Memory B cell (primary cell): ENCODE results near the gene PLXNA2.

ENCODE experiments used
- ATAC-seq: fragments of 150-1000 bp; cut with Tn5 transposase; 2 replicates; pipeline ENCODE4 v1.10.0; 2021; ENCODE audit warnings: low read depth, mild to moderate bottlenecking, moderate library complexity
- DNase-seq, 2 donors: peaks; one replicate each; pipeline ENCODE4 v3.0.0; 2022; ENCODE audit warnings: low spot score in 2 of 2
- H3K27ac Mint-ChIP-seq: one replicate; pipeline ENCODE4 v1.8.0; 2022; ENCODE audit warnings: mild to moderate bottlenecking, moderate library complexity, mixed read lengths
- H3K27me3 Mint-ChIP-seq: one replicate; pipeline ENCODE4 v1.8.0; 2022; ENCODE audit warnings: mixed read lengths
- H3K36me3 Mint-ChIP-seq: one replicate; pipeline ENCODE4 v1.8.0; 2022; ENCODE audit warnings: mild to moderate bottlenecking, mixed read lengths
- H3K4me1 Mint-ChIP-seq: one replicate; pipeline ENCODE4 v1.8.0; 2022; ENCODE audit warnings: mixed read lengths
- H3K4me3 Mint-ChIP-seq: one replicate; pipeline ENCODE4 v1.8.0; 2022; ENCODE audit warnings: mild to moderate bottlenecking, moderate library complexity, mixed read lengths
- H3K9me3 Mint-ChIP-seq: one replicate; pipeline ENCODE4 v1.8.0; 2022; ENCODE audit warnings: mixed read lengths

The PLXNA2 gene

DNA sequence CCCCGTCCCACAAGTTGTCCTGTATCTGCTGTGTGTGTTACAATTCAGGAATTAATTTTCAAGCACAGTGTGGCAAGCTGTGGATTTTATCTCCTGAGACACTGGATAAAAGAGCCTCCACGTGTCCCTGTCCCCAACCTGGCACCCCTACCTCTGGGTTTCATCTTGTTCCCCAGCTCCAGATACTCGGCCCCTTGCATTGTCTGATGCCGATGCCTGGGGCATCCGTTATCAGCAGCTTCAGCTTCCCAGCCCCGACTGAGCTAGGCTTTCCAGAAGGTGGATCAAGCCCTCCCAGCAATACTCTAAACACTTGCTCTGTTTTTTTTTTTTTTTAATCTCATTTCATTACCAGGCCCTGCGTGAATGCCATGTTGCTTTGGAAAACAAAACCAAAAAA lies 159.4 kb downstream of the PLXNA2 start:
- no peak for DNase-seq
- ATAC-seq = no peak
- H3K27me3 Mint-ChIP-seq = peaks cover 4% of the 10 kb centered on the region
- H3K4me3 Mint-ChIP-seq = no peak overlapping the region
- no peaks in the 10 kb centered on the region for H3K36me3 Mint-ChIP-seq
- H3K4me1 Mint-ChIP-seq = peaks cover 8% of the 10 kb centered on the region
- no peak overlapping the region for H3K27ac Mint-ChIP-seq
- no peaks in the 10 kb centered on the region for H3K9me3 Mint-ChIP-seq

DNA sequence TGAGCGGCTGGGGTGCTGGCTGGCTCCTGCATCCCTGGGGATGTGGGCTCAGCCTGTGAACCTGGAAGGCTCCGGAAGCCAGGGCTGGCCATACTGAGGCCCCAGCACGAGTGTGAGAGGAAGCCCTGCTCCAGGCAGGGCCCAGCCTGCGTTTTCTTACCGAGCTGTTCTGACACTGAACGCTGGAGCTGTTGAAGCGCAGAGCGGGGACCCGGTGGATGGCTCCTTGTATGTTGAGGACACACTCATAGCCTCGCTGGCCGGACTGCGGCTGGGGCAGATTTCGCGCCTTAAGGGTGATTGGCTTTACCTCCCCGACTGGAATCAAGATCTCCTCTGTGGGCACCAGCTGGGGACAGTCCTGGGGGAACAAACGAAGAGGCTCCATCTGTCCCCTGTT lies 160.0 kb downstream of the PLXNA2 start:
- DNase-seq = no peak
- peaks cover 4% of the 10 kb centered on the region for H3K27me3 Mint-ChIP-seq
- H3K36me3 Mint-ChIP-seq = no peaks in the 10 kb centered on the region
- no peak overlapping the region for H3K4me3 Mint-ChIP-seq
- ATAC-seq = no peak
- no peak overlapping the region for H3K27ac Mint-ChIP-seq
- H3K9me3 Mint-ChIP-seq = no peaks in the 10 kb centered on the region
- H3K4me1 Mint-ChIP-seq = peaks cover 8% of the 10 kb centered on the region

DNA sequence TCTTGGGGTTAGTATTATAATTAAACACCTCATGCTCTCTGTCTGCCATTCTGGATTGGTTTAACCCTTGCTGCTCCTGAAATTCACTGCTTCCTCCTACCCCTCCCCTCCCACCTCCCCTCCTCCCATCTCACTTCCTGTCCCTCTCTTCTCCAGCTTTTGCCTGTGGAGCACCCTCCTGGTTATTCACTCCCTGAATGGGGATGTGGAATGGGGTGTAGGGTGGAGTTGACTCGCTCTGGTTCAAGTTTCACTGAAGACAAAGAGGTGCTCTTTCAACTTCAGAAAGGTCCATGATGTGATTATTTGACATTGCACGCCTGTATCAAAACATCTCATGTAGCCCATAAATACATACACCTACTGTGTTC lies 160.5 kb downstream of the PLXNA2 start:
- Mint-ChIP-seq H3K4me3 (no peak overlapping the region), H3K4me1 (peaks cover 8% of the 10 kb centered on the region), H3K9me3 (no peaks in the 10 kb centered on the region), H3K27me3 (peaks cover 4% of the 10 kb centered on the region), H3K27ac (no peak overlapping the region), H3K36me3 (no peaks in the 10 kb centered on the region)
- ATAC-seq (no peak), DNase-seq (no peak)

DNA sequence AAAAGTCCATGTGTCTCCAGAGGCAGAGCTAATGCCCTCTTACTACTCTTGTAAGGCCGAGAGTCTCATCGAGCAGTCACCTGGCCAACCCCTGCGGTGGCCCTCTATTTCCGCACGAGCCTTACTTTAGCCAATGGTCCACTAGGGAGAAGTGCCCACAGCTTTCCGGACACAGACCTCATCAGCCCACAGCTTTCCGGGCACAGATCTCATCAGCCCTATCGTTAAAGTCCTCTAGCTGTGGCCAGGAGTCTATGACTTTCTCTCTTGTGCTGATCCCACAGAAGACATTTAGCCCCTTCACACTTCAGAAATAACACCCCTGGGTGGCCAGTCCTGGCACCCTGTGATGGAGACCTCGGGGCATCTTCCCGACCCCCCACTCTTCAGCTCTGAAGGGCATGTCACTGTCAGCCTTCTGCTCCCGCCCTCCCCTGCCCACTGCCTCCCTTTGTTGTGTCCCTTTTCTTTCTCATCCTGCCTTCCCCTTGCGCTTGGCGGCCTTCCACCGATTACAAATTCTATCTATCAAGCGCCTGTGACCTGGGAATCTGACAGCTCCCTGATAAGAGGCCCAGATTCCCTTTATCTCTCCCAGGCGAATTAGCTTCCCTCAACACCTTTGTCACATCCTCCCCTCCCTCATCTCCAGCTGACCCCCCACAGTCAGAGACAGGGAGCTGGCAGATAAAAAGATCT lies 161.0 kb downstream of the PLXNA2 start:
- ATAC-seq (no peak), DNase-seq (no peak)
- Mint-ChIP-seq H3K36me3 (no peaks in the 10 kb centered on the region), H3K27me3 (peaks cover 4% of the 10 kb centered on the region), H3K4me1 (peaks cover 8% of the 10 kb centered on the region), H3K9me3 (no peaks in the 10 kb centered on the region), H3K4me3 (no peak overlapping the region), H3K27ac (no peak overlapping the region)

DNA sequence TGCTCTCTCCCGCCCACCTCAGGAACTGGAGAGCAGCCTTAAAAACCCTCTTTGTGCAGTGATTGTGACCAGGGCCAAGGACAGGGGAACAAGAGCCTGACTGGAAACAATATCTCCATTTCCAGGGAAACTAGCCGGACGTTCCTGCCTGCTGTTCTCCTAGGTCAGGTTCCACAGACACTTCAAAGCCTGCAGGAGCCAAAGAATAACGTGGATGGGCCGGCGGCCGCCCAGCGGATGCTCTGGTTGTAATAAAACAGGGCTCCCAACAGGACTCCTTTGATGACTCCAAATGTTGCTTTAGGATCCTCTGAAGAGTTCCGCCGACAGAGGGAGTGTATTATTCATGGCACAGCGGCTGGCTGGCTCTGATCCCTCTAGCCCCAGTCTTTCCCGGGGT lies 162.2 kb downstream of the PLXNA2 start:
- H3K4me1 Mint-ChIP-seq = peaks cover 8% of the 10 kb centered on the region
- ATAC-seq (no peak), DNase-seq (no peak)
- H3K4me3 Mint-ChIP-seq = no peak overlapping the region
- H3K36me3 Mint-ChIP-seq = no peaks in the 10 kb centered on the region
- H3K9me3 Mint-ChIP-seq = no peaks in the 10 kb centered on the region
- H3K27me3 Mint-ChIP-seq = peaks cover 4% of the 10 kb centered on the region
- no peak overlapping the region for H3K27ac Mint-ChIP-seq

DNA sequence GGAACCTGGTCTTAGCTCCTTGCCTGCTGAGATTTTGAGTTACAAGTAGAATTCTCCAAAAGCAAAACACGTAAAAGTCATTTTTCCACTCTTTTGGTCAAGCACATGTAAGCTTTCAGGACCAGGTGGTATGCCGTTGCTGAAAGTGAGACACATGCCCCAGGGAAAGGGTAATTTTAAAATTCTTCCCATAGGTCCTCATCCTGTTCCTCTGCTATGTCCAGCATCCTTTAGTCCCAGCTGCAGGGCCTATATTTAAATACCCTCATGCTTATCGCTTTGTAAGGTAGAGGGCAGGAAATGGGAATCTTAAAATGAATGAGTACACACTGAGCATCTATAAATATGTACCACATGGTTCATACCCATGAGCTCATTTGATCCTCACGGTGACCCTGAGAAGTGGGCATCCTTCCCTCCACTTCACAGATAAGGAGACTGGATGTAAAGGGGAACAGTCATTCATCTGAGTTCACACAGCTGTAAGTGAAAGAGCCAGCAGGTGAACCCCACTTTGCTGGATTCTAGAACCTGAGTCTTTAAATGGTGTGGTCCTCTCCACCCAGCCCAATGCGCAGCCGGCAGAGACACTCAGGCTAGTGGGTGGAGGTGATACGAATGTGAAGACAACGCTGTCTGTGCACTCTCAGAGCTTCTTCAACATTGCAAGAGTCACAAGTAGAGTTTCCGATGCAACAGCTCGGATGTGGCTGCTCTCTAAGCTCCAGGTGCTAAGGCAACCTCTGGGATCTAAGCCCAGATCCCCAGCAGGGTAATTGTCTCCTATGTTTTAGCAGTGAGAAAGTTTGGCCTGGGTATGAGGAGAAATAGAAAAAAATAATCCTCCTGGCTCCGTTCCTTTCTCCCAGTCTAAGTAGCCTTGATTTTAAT lies 163.5 kb downstream of the PLXNA2 start:
- Mint-ChIP-seq H3K27ac (no peak overlapping the region), H3K4me1 (peaks cover under 1% of the 10 kb centered on the region), H3K36me3 (no peaks in the 10 kb centered on the region), H3K4me3 (no peak overlapping the region), H3K27me3 (peaks cover 4% of the 10 kb centered on the region), H3K9me3 (no peaks in the 10 kb centered on the region)
- no peak for DNase-seq
- no peak for ATAC-seq

DNA sequence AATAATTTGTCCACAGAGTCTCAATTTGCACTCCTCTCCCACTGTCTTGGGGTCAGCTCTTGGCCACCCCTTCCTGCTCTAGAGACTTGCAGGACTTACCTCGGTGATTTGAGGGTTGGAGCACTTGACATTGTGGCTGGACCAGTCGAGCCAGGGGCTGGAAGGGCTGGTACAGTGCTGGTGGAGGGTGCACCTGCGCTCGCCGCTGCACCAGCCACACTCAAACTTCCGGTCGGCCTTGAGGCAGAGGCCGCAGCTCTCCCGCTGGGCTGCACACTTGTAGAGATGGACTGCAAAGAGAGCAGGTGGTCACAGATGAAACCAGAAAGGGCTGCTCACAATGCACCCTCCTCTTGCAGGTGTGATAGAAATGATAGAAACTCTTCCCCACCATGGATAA lies 165.0 kb downstream of the PLXNA2 start:
- H3K4me1 Mint-ChIP-seq = no peaks in the 10 kb centered on the region
- no peaks in the 10 kb centered on the region for H3K36me3 Mint-ChIP-seq
- ATAC-seq (no peak), DNase-seq (no peak)
- no peak overlapping the region for H3K4me3 Mint-ChIP-seq
- H3K9me3 Mint-ChIP-seq = no peaks in the 10 kb centered on the region
- no peak overlapping the region for H3K27ac Mint-ChIP-seq
- H3K27me3 Mint-ChIP-seq = peaks cover 9% of the 10 kb centered on the region

DNA sequence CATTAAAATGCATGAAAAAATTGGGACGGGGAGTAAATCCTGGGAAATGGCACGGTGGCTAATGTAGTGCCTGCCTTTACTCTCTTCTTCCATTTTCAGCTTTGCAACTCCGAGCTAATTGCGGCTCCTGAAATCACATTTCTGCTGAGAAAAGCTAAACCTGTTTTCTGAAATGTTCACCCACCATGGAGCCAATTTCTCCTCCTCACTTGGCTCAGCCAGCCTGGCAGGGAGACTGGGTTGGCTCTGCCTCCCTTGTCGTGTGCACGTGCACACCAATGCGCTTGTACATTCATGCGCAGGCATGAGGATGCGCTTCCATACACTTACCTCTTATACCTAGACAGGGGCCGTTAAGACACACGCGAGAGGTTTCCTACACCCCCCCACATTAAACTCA lies 165.4 kb downstream of the PLXNA2 start:
- H3K4me1 Mint-ChIP-seq = no peaks in the 10 kb centered on the region
- no peaks in the 10 kb centered on the region for H3K36me3 Mint-ChIP-seq
- H3K9me3 Mint-ChIP-seq = no peaks in the 10 kb centered on the region
- H3K27me3 Mint-ChIP-seq = peaks cover 9% of the 10 kb centered on the region
- H3K27ac Mint-ChIP-seq = no peak overlapping the region
- DNase-seq (no peak), ATAC-seq (no peak)
- H3K4me3 Mint-ChIP-seq = no peak overlapping the region

DNA sequence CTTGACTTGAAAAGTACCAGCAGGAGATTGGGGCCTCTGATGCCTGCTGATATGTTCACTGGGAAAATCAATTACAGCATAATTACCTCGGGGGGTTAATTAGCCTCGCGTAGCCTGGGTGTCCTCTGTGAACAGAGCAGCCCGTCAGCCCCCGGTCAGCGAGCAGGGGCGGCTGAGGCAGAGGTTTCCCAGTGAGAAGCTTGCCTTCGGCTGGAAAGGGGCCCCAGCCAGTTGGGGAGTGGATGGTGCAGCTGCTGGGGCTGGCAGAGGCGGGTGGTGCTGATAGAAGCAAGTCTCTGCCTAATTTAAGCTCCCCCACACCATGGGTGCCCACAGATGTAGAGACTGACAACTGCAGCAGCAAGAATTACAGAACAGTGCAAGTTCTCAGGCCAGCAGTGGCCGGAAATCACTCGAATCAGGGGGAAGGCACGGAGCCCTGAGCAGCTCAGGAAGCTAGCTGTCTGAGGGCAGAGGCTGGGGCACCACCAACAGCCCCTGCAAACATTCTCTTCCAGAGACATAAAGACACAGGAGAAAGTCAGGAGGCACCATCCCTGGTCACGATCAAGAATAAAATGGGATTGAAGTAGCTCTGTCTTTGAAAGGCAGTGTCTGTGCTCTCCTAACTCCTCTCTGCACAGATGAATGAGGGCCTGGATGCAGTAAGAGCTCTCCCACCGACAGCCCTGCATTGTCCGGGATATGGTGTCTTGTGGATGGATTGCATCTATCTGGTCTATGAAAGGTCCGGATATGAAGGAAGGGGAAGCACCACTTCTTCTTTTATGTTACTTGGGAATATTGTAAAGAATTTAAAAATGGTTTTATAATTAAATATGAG lies 166.7 kb downstream of the PLXNA2 start:
- Mint-ChIP-seq H3K9me3 (no peaks in the 10 kb centered on the region), H3K27ac (no peak overlapping the region), H3K27me3 (peaks cover 5% of the 10 kb centered on the region), H3K36me3 (no peaks in the 10 kb centered on the region), H3K4me3 (no peak overlapping the region), H3K4me1 (no peaks in the 10 kb centered on the region)
- ATAC-seq = no peak
- no peak for DNase-seq

DNA sequence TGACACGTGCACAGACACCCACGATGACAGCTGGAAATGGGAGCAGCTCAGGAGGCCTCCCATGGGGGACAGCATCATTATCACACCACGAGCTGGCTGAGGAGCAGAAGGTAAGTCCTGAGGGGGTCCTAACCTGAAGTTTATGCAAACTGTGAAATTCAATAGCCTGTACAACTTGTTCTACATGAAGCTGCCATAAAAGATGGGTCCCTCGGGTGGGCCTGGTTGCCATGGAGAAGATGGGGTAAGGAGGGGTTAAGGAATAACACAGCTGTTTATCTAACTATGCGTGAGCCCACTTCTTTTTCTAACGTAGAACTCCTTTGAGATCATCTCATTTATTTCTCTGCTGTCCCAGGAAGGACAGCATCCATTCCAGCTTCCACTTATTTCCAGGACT lies 169.8 kb downstream of the PLXNA2 start:
- no peak for DNase-seq
- H3K27me3 Mint-ChIP-seq = peaks cover 6% of the 10 kb centered on the region
- no peaks in the 10 kb centered on the region for H3K36me3 Mint-ChIP-seq
- H3K4me3 Mint-ChIP-seq = no peak overlapping the region
- no peaks in the 10 kb centered on the region for H3K4me1 Mint-ChIP-seq
- no peak for ATAC-seq
- H3K9me3 Mint-ChIP-seq = no peaks in the 10 kb centered on the region
- no peak overlapping the region for H3K27ac Mint-ChIP-seq

DNA sequence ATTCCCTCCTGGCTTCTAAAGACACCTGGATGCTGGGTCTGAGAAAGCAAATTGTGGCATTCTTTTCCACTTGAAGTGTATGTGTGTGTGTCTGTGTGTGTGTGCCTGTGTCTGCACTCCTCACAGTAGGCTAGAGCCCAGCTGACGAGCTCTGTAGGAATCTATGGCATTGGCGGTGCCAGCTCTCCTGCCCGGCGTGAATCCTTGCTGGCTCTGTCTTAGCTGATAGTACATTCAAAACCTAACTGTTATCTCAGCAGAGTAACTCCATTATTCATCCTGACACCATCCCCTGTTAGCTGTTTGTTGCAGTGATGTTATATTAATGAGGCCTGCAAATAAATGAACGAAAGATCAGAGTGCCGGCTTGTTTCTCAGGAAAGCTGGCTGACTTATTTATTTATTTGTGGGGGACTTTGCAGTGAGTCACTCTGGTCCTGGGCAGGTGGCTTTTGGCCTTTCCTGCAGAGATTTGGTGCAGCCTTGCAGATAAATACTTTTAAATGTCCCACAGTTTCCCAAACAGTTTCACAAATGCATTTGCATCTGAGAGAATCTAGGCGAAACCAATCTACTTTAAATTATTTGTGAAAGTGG lies 172.7 kb downstream of the PLXNA2 start:
- H3K27ac Mint-ChIP-seq = no peak overlapping the region
- no peaks in the 10 kb centered on the region for H3K9me3 Mint-ChIP-seq
- no peaks in the 10 kb centered on the region for H3K36me3 Mint-ChIP-seq
- DNase-seq (no peak), ATAC-seq (no peak)
- H3K4me3 Mint-ChIP-seq = no peak overlapping the region
- H3K4me1 Mint-ChIP-seq = no peaks in the 10 kb centered on the region
- H3K27me3 Mint-ChIP-seq = peaks cover 6% of the 10 kb centered on the region

DNA sequence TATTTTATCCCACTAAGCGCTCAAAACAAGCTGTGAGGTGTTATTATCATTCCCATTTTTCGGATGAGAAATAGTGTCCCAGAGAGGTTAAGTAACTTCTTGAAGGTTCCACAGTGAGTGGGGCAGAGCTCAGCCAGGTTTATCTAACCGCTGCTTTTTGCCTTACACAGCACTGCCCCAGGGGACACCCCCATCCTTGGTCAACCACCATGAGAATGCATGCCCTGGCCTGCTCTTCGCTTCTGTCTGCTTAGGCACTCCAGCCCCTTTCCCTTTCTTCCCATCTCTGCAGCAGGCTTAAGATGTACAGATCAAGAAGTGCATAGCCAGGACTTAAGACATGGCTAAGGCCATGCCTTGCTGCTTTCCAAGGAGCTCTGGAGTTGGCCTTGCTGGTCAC lies 174.3 kb downstream of the PLXNA2 start:
- Mint-ChIP-seq H3K36me3 (no peaks in the 10 kb centered on the region), H3K27ac (no peak overlapping the region), H3K9me3 (no peaks in the 10 kb centered on the region), H3K4me3 (no peak overlapping the region), H3K27me3 (peaks cover 6% of the 10 kb centered on the region), H3K4me1 (no peaks in the 10 kb centered on the region)
- no peak for DNase-seq
- no peak for ATAC-seq

DNA sequence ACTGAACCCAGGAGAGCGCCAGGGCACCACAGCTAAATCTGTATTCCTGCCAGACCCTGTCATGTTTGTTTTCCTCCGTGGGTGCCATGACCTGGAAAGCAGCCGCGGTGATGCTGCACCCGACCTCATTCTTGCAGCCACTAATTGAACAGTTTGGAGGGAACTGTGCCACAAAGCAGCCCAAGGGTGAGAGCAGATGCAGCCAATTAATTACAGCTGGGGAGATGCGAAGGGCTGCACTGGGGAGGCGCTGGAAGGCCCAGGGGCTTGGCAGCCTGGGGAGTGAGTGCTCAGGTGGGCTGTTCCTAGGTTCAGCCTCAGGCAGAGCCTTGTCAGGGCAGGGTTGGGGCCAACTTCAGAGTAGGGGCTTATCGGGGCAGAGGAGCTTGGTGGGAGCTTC lies 174.9 kb downstream of the PLXNA2 start:
- H3K27me3 Mint-ChIP-seq = peaks cover 1% of the 10 kb centered on the region
- DNase-seq = no peak
- no peaks in the 10 kb centered on the region for H3K9me3 Mint-ChIP-seq
- H3K27ac Mint-ChIP-seq = no peak overlapping the region
- no peaks in the 10 kb centered on the region for H3K36me3 Mint-ChIP-seq
- ATAC-seq = no peak
- H3K4me1 Mint-ChIP-seq = no peaks in the 10 kb centered on the region
- H3K4me3 Mint-ChIP-seq = no peak overlapping the region

DNA sequence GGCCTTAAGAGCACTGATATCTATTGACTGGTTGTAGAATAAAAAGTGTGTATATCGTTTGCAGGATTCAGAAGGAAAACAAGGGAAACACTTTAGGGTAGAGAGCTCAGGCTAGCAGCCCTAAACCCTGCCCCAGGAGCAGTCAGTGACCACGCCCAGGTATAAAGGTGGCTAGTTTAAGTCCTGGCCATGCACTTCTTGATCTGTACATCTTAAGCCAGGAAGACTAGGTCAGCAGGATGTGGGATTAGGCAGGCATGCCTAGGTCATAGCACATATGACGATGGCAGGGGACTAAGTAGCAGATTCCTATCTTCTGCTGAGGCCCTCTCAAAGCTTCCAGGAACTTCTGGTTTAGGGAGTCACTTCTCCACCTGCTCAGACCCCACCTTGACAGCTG lies 175.3 kb downstream of the PLXNA2 start:
- Mint-ChIP-seq H3K27ac (no peak overlapping the region), H3K4me1 (no peaks in the 10 kb centered on the region), H3K4me3 (no peak overlapping the region), H3K9me3 (no peaks in the 10 kb centered on the region), H3K27me3 (peaks cover 1% of the 10 kb centered on the region), H3K36me3 (no peaks in the 10 kb centered on the region)
- DNase-seq (no peak), ATAC-seq (no peak)
